Cardiac muscle cell (in vitro differentiated cells and primary cell): ENCODE data around the gene ZNF438. TPM values are rescaled to one million over a fixed set of nuclear protein-coding genes. Genes with fewer than 3 reads are reported as not detected.
A peak's percentile ranks its signal among the peaks of the same experiment; 100 is the strongest.

ENCODE experiments used
- DNase-seq, 2 donors: peaks; one replicate each; pipeline versions ENCODE4 v3.0.0 to v3.0.0-alpha.2; 2010 to 2017; ENCODE audit warnings: low read depth in 1 of 2, low spot score in 1 of 2
- H3K27ac ChIP-seq: fragments of 200-600 bp; sonication (generic); 2 replicates; pipeline ENCODE4 v1.5.1; 2016
- H3K27me3 ChIP-seq: fragments of 200-600 bp; sonication (generic); 2 replicates; pipeline ENCODE4 v1.6.0; 2016; ENCODE audit warnings: control low read depth
- H3K36me3 ChIP-seq: fragments of 200-600 bp; sonication (generic); 2 replicates; pipeline ENCODE4 v1.5.1; 2016; ENCODE audit warnings: control low read depth
- H3K4me1 ChIP-seq: fragments of 200-600 bp; sonication (generic); 2 replicates; pipeline ENCODE4 v1.8.1; 2017; ENCODE audit warnings: low read depth, mild to moderate bottlenecking, mixed run types
- H3K4me3 ChIP-seq: fragments of 200-600 bp; sonication (generic); 2 replicates; pipeline ENCODE4 v1.5.1; 2016; ENCODE audit warnings: mild to moderate bottlenecking
- H3K9me3 ChIP-seq: fragments of 200-600 bp; sonication (generic); 2 replicates; pipeline ENCODE4 v1.5.1; 2017; ENCODE audit warnings: low read depth, mild to moderate bottlenecking, control low read depth
- polyA plus RNA-seq: library from polyadenylated mRNA; unstranded; fragments of >200 nt; fragmentation: Nextera tagmentation; extraction: Ambion mirVana; gene quantifications from 2 replicates; pipeline ENCODE4 v1.2.1, GENCODE V29; 2016
- total RNA-seq: library from RNA; depleted of rRNA; stranded (reverse); fragments of >200 nt; gene quantifications from 2 replicates; pipeline ENCODE4 v1.2.3, GENCODE V29; 2016
- TF ChIP-seq, protein P1 (sequence below): IDR thresholded peaks from 2 replicates; pipeline ENCODE4 v1.5.1; 2012; ENCODE audit warnings: low read depth, mild to moderate bottlenecking, low read length

The ZNF438 gene
- total and polyA plus RNA-seq, 2 experiments from 2014 or later: 2.9 to 6.0 TPM

DNA sequence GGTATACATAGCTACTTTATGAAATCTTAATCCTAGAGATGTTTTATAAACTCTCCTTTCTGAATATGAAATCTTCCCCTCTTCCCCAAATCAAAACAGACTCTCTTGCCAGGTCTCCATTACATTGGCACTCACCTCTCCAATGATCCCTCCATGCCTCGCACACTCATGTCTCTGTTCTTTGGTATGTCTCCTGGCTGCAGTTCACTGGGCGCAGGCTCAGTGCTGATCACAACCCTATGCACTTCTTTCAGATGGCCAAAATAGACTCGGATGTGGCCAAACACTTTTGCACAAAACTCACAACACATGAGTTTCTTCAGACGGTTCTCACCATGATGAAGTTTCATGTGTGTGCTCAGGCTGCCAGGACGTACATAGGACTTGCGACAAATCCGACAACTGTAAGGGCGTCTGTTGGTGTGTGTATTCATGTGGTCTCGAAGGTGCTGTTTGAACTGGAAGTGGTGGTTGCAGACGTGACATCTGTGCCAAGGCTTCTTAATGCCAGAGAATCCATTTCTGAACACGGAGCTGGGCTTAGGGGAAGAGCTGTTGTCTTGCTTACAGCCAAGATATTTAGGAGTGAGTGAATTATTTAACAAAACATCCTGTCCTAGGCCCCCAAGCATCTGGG is 183.2 kb downstream of the ZNF438 start:
- no peaks in the 10 kb centered on the region for H3K4me1 ChIP-seq
- TF ChIP-seq, protein P1, sequence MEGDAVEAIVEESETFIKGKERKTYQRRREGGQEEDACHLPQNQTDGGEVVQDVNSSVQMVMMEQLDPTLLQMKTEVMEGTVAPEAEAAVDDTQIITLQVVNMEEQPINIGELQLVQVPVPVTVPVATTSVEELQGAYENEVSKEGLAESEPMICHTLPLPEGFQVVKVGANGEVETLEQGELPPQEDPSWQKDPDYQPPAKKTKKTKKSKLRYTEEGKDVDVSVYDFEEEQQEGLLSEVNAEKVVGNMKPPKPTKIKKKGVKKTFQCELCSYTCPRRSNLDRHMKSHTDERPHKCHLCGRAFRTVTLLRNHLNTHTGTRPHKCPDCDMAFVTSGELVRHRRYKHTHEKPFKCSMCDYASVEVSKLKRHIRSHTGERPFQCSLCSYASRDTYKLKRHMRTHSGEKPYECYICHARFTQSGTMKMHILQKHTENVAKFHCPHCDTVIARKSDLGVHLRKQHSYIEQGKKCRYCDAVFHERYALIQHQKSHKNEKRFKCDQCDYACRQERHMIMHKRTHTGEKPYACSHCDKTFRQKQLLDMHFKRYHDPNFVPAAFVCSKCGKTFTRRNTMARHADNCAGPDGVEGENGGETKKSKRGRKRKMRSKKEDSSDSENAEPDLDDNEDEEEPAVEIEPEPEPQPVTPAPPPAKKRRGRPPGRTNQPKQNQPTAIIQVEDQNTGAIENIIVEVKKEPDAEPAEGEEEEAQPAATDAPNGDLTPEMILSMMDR: no peak
- H3K27me3 ChIP-seq: no peaks in the 10 kb centered on the region
- H3K36me3 ChIP-seq: no peaks in the 10 kb centered on the region
- H3K9me3 ChIP-seq: no peaks in the 10 kb centered on the region
- H3K27ac ChIP-seq: no peak overlapping the region
- no peak for DNase-seq
- no peak overlapping the region for H3K4me3 ChIP-seq

- no peaks in the 10 kb centered on the region for H3K4me1 ChIP-seq
- no peaks in the 10 kb centered on the region for H3K9me3 ChIP-seq
- H3K27ac ChIP-seq: no peak overlapping the region
- no peak for DNase-seq
- no peaks in the 10 kb centered on the region for H3K27me3 ChIP-seq
- H3K4me3 ChIP-seq: no peak overlapping the region
- TF ChIP-seq, protein P1: no peak
- H3K36me3 ChIP-seq: no peaks in the 10 kb centered on the region
Observed at GRCh38 chr10:30847642-30848041, 184.0 kb downstream of the ZNF438 start.

- Histone ChIP-seq H3K9me3 (no peaks in the 10 kb centered on the region), H3K27me3 (no peaks in the 10 kb centered on the region), H3K4me1 (no peaks in the 10 kb centered on the region), H3K4me3 (no peak overlapping the region), H3K36me3 (no peaks in the 10 kb centered on the region), H3K27ac (no peak overlapping the region)
- no peak for DNase-seq
- TF ChIP-seq, protein P1: no peak
Observed at GRCh38 chr10:30847199-30847598, 184.5 kb downstream of the ZNF438 start.

DNA sequence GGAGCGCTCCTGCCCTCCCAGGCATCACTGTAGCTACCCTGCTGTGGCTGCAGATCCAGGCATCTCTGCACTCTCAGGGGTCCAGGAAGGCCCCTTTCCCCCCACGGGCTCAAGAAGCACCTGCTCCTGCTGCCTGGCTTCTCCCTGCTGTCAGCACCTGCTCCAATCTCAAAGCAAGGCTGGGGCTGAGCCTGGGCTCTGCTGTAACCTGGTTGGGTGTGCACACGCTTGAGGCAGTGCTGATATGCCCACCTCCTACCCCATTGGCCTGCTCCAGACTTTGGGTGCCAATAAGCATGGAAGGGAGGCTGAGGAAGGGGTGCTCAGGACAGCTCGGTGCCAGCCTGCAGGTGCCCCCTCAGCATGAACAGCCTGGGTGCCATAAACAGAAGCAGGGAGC is 185.0 kb downstream of the ZNF438 start:
- Histone ChIP-seq H3K27me3 (no peaks in the 10 kb centered on the region), H3K9me3 (no peaks in the 10 kb centered on the region), H3K27ac (no peak overlapping the region), H3K36me3 (no peaks in the 10 kb centered on the region), H3K4me3 (no peak overlapping the region), H3K4me1 (no peaks in the 10 kb centered on the region)
- no peak for DNase-seq
- TF ChIP-seq, protein P1: no peak

DNA sequence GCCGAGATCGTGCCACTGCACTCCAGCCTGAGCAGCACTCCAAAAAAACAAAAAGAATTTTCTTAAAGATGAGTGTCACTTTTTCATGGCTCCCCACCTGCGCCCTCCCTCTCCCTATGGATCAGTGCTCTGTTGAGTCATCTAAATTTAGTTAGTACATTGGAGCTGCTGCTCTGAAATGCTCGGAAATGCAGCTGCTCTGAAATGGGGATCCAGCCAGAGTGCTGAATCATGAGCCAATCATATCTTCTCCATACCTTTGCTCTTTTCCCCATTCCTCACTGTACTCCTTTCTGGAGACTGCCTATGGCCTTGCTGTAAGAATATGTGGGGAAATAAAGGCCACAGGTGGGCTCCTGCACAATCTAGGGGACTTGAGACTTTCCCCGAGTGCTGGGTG is 188.8 kb downstream of the ZNF438 start:
- no peaks in the 10 kb centered on the region for H3K27me3 ChIP-seq
- no peak overlapping the region for H3K27ac ChIP-seq
- H3K9me3 ChIP-seq: no peaks in the 10 kb centered on the region
- TF ChIP-seq, protein P1: no peak
- no peaks in the 10 kb centered on the region for H3K36me3 ChIP-seq
- no peaks in the 10 kb centered on the region for H3K4me1 ChIP-seq
- no peak overlapping the region for H3K4me3 ChIP-seq
- DNase-seq: peak in 1 of 2 donors; percentile 27
